ENCODE data around the gene DNAH3.
A peak's percentile ranks its signal among the peaks of the same experiment; 100 is the strongest.
"Not testable (repeated sequence)": the region's sequence is repeated elsewhere in the genome, so short reads cannot be mapped to it uniquely, and the experiment has no call there.

Gene DNAH3

GRCh38 chr16:20929676-20930364 lies 220.8 kb downstream of the DNAH3 start:
- not testable (repeated sequence) for H3K27ac Mint-ChIP-seq; ATAC-seq (replicated peaks); H3K9me3 Mint-ChIP-seq; DNase-seq; H3K4me1 Mint-ChIP-seq; H3K4me3 Mint-ChIP-seq; H3K27me3 Mint-ChIP-seq
- peaks cover 9 to 13% of the 10 kb centered on the region in 2 donors for H3K36me3 Mint-ChIP-seq

GRCh38 chr16:20928774-20929411 lies 221.8 kb downstream of the DNAH3 start:
- ATAC-seq (replicated peaks) (no peak), DNase-seq (no peak)
- peaks cover 9 to 13% of the 10 kb centered on the region in 2 donors for H3K36me3 Mint-ChIP-seq
- no peak overlapping the region for H3K4me3 Mint-ChIP-seq
- no peaks in the 10 kb centered on the region for H3K27me3 Mint-ChIP-seq
- no peaks in the 10 kb centered on the region for H3K9me3 Mint-ChIP-seq
- no peak overlapping the region for H3K27ac Mint-ChIP-seq
- peaks cover 0 to 5% of the 10 kb centered on the region in 2 donors for H3K4me1 Mint-ChIP-seq

- H3K27me3 Mint-ChIP-seq: no peaks in the 10 kb centered on the region
- peaks cover 2 to 5% of the 10 kb centered on the region in 2 donors for H3K4me1 Mint-ChIP-seq
- H3K36me3 Mint-ChIP-seq: peaks cover 11 to 17% of the 10 kb centered on the region in 2 donors
- no peaks in the 10 kb centered on the region for H3K9me3 Mint-ChIP-seq
- no peak overlapping the region for H3K4me3 Mint-ChIP-seq
- H3K27ac Mint-ChIP-seq: no peak overlapping the region
- ATAC-seq (replicated peaks): no peak
- no peak for DNase-seq
Observed at GRCh38 chr16:20925751-20926150, 224.9 kb downstream of the DNAH3 start.

GRCh38 chr16:20923876-20924275 lies 226.8 kb downstream of the DNAH3 start:
- peaks cover 11 to 17% of the 10 kb centered on the region in 2 donors for H3K36me3 Mint-ChIP-seq
- no peaks in the 10 kb centered on the region for H3K9me3 Mint-ChIP-seq
- H3K4me1 Mint-ChIP-seq: peaks cover 2 to 5% of the 10 kb centered on the region in 2 donors
- ATAC-seq (replicated peaks) (no peak), DNase-seq (no peak)
- H3K27ac Mint-ChIP-seq: no peak overlapping the region
- H3K4me3 Mint-ChIP-seq: no peak overlapping the region
- H3K27me3 Mint-ChIP-seq: no peaks in the 10 kb centered on the region

GRCh38 chr16:20920799-20921198 lies 229.8 kb downstream of the DNAH3 start:
- Mint-ChIP-seq H3K36me3 (peaks cover 9 to 22% of the 10 kb centered on the region in 2 donors), H3K4me1 (peaks cover 6 to 9% of the 10 kb centered on the region in 2 donors), H3K4me3 (no peak overlapping the region), H3K27ac (no peak overlapping the region), H3K27me3 (no peaks in the 10 kb centered on the region), H3K9me3 (no peaks in the 10 kb centered on the region)
- DNase-seq: no peak
- no peak for ATAC-seq (replicated peaks)

GRCh38 chr16:20920091-20920490 lies 230.6 kb downstream of the DNAH3 start:
- H3K9me3 Mint-ChIP-seq: no peaks in the 10 kb centered on the region
- no peak for DNase-seq
- H3K4me1 Mint-ChIP-seq: peaks cover 6 to 9% of the 10 kb centered on the region in 2 donors
- no peak for ATAC-seq (replicated peaks)
- peaks cover 7 to 19% of the 10 kb centered on the region in 2 donors for H3K36me3 Mint-ChIP-seq
- no peaks in the 10 kb centered on the region for H3K27me3 Mint-ChIP-seq
- H3K4me3 Mint-ChIP-seq: no peak overlapping the region
- no peak overlapping the region for H3K27ac Mint-ChIP-seq

- Mint-ChIP-seq H3K27me3 (no peaks in the 10 kb centered on the region), H3K4me1 (peaks cover 9% of the 10 kb centered on the region in 2 donors), H3K4me3 (no peak overlapping the region), H3K27ac (no peak overlapping the region), H3K36me3 (peaks cover 7 to 19% of the 10 kb centered on the region in 2 donors), H3K9me3 (no peaks in the 10 kb centered on the region)
- no peak for DNase-seq
- ATAC-seq (replicated peaks): no peak
Observed at GRCh38 chr16:20918486-20919239, 232.0 kb downstream of the DNAH3 start.

- H3K36me3 Mint-ChIP-seq: peaks cover 5 to 16% of the 10 kb centered on the region in 2 donors
- H3K27me3 Mint-ChIP-seq: no peaks in the 10 kb centered on the region
- peaks cover 7 to 11% of the 10 kb centered on the region in 2 donors for H3K4me1 Mint-ChIP-seq
- H3K9me3 Mint-ChIP-seq: no peaks in the 10 kb centered on the region
- H3K4me3 Mint-ChIP-seq: no peak overlapping the region
- ATAC-seq (replicated peaks) (peak in 1 of 2 donors; percentile 23), DNase-seq (no peak)
- H3K27ac Mint-ChIP-seq: no peak overlapping the region
Observed at GRCh38 chr16:20916942-20917341, 233.7 kb downstream of the DNAH3 start.

GRCh38 chr16:20916289-20916688 lies 234.4 kb downstream of the DNAH3 start:
- Mint-ChIP-seq H3K9me3 (no peaks in the 10 kb centered on the region), H3K36me3 (peaks cover 5 to 16% of the 10 kb centered on the region in 2 donors), H3K4me3 (no peak overlapping the region), H3K27ac (no peak overlapping the region), H3K4me1 (peaks cover 8 to 13% of the 10 kb centered on the region in 2 donors), H3K27me3 (no peaks in the 10 kb centered on the region)
- DNase-seq: no peak
- ATAC-seq (replicated peaks): no peak

- Mint-ChIP-seq H3K27me3 (no peaks in the 10 kb centered on the region), H3K4me3 (no peak overlapping the region), H3K27ac (no peak overlapping the region), H3K9me3 (no peaks in the 10 kb centered on the region), H3K4me1 (peaks cover 4 to 20% of the 10 kb centered on the region in 2 donors), H3K36me3 (peaks cover 4 to 10% of the 10 kb centered on the region in 2 donors)
- ATAC-seq (replicated peaks): no peak
- no peak for DNase-seq
Observed at GRCh38 chr16:20911361-20911760, 239.3 kb downstream of the DNAH3 start.

GRCh38 chr16:20910781-20911321 lies 239.8 kb downstream of the DNAH3 start:
- H3K36me3 Mint-ChIP-seq: peaks cover 3 to 11% of the 10 kb centered on the region in 2 donors
- H3K27ac Mint-ChIP-seq: no peak overlapping the region
- ATAC-seq (replicated peaks): peak in 1 of 2 donors; percentile 45
- DNase-seq: no peak
- no peaks in the 10 kb centered on the region for H3K27me3 Mint-ChIP-seq
- H3K4me1 Mint-ChIP-seq: peaks cover 5 to 21% of the 10 kb centered on the region in 2 donors
- H3K4me3 Mint-ChIP-seq: no peak overlapping the region
- no peaks in the 10 kb centered on the region for H3K9me3 Mint-ChIP-seq

GRCh38 chr16:20906341-20907255 lies 244.0 kb downstream of the DNAH3 start:
- Mint-ChIP-seq H3K36me3 (peaks cover 3 to 23% of the 10 kb centered on the region in 2 donors), H3K27ac (no peak overlapping the region), H3K9me3 (no peaks in the 10 kb centered on the region), H3K27me3 (no peaks in the 10 kb centered on the region), H3K4me3 (no peak overlapping the region), H3K4me1 (peaks cover 28 to 46% of the 10 kb centered on the region in 2 donors)
- ATAC-seq (replicated peaks): no peak
- DNase-seq: no peak

GRCh38 chr16:20905576-20905975 lies 245.1 kb downstream of the DNAH3 start:
- DNase-seq: no peak
- H3K4me1 Mint-ChIP-seq: peaks cover 31 to 42% of the 10 kb centered on the region in 2 donors
- no peak overlapping the region for H3K27ac Mint-ChIP-seq

More at GRCh38 chr16:20905576-20905975, 245.1 kb downstream of the DNAH3 start:
- Mint-ChIP-seq H3K36me3 (peaks cover 3 to 31% of the 10 kb centered on the region in 2 donors), H3K9me3 (no peaks in the 10 kb centered on the region), H3K27me3 (no peaks in the 10 kb centered on the region), H3K4me3 (no peak overlapping the region)
- ATAC-seq (replicated peaks): no peak

All from stimulated activated naive B cell treated with anti-CD40 and anti-IgM and Interleukin-4, amounts not matched to agents 10 μg/mL and 1 μg/mL and 100 μg/mL, for 72 hours (primary cell).